GM19043 (cell line): ENCODE data around the gene CYP2A6.

Experiments used
- ATAC-seq: cut with Tn5 transposase; IDR thresholded peaks from one replicate; pipeline ENCODE4 v1.9.1; 2021; ENCODE audit warnings: low read depth; ENCODE audit not compliant: unreplicated experiment

CYP2A6 gene

DNA sequence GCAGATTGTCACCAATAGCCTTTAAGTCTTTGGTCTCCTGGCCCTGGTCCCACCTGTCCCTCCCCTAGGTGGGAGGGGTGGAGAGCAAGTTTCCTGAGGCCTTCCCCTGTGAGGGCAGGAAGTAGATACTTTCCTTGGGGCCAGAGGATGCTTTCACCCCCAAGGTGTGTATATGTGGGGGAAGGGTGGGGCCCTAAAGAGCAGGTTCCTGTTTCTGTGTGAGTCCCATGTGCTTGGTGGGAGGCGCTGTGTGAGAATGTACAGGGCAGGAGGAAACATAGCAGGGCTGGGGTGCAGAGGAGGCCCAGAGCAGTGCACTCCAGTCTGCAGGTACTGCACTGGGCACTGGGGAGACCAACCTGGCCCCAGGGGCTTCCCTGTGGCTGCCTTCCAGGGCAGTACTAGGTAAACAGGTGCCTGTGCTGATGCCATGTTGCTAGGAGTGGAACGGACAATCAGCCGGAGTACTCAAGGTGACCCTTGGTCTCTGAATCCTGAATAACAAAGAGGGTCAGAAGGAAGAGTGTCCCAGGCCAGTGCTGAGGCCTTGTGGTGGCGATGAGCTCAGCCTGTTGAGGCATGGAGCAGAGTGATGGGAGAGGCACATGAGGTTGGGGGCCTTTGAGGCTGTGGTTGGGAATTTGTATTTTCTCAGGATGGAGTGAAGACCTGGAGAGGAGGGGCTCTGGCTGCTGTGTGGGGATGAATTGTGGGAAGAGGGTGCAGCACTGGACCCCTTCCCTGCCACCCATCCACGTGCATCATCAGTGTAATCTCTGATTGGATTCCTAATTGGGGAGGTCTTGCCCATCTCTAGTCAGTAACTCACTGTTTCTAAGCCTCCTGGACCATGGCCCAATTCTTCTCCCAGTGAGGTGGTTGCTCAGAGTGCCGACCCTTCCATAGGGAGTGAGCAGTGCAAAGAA lies 46.1 kb downstream of the CYP2A6 start:
- peak; percentile 38 for ATAC-seq

DNA sequence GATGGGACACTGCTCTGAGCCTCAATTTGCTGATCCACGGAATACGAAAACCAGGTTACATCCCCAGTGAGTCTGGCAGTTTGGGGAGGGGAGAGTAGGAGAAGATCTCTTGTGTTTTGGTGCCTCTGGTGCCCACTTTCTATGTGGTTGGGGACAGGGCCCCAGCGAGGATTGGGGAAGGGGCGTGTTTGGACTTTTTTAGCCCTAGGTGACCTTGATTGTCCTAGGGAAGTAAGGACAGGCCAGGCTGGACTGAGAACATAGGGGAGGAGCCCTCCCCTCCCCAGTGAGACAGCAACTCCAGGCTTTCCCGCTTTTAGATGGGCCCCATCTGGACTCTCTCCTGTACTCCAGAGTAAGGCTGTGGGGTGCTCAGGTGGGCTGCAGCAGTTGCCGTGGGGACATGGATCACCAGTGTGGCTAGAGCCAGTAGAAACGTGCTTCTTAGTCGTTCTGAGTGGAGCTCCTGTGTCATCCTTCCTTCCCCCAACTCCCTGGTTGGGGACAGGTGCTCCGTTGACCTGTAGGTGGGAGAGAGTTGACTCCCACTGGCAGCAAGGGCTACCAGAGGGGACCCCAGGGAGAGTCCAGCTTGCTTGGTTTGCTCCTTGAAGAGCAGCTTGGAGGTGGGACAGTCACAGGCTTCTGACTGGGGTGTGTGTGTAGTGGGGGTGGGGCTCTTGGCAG lies 46.9 kb downstream of the CYP2A6 start:
- no peak for ATAC-seq

DNA sequence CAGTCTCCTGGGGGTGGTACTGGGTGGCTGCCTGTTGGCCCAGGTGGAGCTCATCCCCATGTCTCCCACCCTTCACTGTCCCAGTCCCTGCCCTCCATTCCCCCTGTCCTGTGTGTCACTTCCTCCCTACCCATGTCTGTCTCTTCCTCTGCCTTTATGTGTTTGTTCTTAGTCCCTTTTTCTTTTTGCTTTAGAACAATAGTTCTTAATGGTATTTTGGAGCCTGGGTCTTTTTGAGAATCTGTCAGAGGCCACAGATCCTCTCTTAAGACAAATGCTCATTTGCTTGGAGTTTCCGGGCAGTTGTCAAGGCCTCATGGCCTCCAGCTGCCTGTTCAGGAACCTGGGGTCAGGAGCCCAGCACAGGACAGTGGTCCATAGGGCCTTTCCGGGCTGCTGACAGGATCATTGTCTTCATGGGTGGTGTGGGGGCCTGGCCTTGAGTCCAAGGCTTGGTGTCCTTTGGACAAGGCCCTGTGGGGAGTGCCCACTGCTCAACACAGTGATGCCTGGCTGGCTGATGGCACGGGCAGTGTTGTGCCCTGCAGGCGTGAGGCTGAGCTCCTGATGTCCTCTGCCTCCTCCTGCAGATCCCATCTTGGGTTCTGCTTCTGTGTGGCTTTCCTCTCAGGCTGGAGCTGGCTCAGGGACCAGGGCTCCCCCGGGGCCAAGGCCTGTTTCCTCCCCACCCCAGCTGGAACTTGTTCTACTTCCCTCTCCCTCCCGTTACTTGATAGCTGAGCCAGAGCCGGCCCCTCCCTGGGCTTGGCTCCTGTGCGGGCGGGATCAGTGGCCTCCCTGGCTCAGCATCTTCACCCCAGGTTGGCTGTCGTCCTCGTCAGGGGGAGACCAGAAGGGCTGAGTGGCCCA lies 47.7 kb downstream of the CYP2A6 start:
- ATAC-seq = no peak

DNA sequence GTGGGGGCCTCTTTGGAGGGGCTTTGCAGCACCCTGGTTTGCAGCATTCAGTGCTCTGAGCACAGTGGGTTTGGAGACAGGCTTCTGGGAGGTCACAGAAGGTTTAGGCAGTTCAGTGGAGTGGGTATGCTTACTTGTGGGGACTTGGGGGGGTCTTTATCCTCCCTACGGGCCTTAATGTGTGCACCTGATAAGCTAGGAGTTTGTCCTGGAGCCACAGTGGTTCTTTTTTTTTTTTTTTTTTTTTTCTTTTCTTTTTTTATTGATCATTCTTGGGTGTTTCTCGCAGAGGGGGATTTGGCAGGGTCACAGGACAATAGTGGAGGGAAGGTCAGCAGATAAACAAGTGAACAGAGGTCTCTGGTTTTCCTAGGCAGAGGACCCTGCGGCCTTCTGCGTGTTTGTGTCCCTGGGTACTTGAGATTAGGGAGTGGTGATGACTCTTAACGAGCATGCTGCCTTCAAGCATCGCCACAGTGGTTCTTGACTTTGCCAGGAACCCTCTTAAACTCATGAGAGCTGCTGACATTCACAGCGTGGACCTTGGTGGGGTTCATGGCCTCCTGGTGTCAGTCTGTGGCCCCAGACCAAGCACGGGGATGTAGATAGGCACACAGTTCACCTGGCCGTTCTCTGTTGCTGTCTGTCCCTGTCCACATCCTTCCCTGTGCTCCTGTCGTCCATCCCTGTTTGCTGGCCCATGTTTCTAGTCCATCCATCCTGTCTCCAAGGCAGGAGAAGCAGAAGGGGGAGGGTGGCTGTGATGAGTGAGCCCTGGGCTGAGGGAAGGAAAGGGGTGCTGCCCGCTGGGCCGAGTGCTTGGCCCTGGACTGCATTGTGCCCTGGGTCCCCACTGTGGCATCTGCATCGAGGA lies 48.6 kb downstream of the CYP2A6 start:
- ATAC-seq = no peak

DNA sequence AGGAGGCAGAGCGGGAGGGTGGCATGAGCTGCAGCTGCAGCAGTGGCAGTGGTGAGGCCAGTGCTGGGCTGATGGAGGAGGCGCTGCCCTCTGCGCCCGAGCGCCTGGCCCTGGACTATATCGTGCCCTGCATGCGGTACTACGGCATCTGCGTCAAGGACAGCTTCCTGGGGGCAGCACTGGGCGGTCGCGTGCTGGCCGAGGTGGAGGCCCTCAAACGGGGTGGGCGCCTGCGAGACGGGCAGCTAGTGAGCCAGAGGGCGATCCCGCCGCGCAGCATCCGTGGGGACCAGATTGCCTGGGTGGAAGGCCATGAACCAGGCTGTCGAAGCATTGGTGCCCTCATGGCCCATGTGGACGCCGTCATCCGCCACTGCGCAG lies 49.3 kb downstream of the CYP2A6 start:
- ATAC-seq = no peak

DNA sequence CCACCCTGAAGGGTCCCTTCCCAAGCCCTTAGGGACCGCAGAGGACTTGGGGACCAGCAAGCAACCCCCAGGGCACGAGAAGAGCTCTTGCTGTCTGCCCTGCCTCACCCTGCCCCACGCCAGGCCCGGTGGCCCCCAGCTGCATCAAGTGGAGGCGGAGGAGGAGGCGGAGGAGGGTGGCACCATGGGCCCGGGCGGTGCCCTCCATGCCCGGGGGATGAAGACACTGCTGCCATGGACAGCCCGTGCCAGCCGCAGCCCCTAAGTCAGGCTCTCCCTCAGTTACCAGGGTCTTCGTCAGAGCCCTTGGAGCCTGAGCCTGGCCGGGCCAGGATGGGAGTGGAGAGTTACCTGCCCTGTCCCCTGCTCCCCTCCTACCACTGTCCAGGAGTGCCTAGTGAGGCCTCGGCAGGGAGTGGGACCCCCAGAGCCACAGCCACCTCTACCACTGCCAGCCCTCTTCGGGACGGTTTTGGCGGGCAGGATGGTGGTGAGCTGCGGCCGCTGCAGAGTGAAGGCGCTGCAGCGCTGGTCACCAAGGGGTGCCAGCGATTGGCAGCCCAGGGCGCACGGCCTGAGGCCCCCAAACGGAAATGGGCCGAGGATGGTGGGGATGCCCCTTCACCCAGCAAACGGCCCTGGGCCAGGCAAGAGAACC lies 49.8 kb downstream of the CYP2A6 start:
- no peak for ATAC-seq

DNA sequence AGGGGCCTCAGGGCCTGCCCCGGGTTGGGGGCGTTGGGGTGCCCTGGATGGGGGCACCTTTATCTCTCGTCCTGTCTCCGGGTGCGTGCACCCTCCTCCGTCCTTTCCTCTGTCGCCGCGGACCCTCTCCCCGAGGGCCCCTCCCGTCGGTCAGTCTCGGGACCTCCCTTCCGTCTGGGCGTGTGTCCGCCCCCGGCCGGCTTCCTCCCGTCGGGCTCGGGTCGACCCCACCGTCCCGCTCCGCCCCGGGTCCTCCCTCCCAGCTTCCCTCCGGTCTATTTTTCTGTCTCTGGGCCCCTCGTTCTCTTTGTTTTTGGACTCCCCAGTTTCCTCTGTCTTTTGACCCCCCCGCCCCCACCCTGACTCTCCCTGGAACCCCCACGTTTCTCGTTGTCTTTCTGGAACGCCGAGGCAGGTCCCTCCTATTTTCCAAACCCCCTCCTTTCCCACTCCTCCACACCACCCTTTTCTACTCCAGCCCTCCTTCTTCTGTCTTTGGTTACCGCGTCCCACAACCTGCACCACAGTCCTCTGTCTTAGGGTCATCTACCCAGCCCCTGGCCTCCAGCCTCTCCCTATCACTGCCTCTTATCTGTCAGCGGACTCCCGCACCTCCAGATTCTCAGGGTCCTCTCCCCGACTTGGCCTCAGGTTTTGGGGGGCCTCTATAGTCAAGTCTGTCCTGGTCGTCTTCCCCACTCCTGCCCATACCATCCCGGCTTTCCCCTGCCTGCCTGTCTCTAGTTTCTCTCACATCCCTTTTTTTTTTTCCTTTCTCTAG lies 50.5 kb downstream of the CYP2A6 start:
- no peak for ATAC-seq

DNA sequence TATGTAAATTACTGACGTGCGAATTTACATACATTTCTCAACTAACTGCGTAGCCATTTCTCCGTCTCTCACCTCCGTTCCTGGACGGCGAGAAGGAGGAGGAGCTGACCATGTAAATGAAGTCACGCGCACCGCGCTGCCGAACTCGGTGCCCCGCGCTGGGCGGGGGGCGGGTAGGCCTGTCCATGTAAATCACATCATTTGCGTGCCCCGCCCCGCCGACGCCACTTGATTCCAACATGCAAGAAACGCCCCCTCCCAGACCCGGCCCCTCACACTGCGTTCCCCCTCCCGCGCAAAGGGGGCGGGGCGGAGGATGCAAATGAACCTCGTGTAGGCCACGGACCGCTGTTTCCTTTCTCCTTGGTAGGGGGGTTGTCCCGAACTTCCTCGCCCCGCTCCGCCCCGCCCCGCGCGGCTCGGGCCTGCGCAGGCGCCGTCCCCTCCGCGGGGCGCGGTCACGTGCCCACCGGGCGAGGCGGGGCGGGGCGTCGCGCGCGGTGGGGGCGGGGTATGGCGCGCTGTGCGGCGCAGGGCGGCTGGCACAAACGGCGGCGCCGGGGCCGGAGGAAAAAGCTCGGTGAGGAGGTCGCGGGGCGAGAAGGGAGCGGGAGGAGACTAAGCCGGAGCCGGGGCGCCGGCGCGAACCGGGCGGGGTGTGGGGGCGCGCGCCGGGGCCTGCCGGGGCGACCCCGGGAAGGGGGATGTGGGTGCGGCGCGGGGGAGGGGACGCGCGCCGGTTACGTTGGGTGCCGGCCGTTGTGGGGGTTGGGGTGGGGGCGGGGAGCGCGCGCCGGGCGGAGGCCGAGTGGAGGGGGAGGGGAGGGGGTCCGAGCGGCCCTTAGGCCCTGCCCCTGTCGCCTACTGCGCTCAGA lies 51.3 kb downstream of the CYP2A6 start, which contains the start of gene EGLN2:
Gene EGLN2, plus strand, starts transcription at position 509 of the 875 bp plus-strand sequence. CDS start 1,382 bp downstream, outside the sequence.
- peak; percentile 67 for ATAC-seq

DNA sequence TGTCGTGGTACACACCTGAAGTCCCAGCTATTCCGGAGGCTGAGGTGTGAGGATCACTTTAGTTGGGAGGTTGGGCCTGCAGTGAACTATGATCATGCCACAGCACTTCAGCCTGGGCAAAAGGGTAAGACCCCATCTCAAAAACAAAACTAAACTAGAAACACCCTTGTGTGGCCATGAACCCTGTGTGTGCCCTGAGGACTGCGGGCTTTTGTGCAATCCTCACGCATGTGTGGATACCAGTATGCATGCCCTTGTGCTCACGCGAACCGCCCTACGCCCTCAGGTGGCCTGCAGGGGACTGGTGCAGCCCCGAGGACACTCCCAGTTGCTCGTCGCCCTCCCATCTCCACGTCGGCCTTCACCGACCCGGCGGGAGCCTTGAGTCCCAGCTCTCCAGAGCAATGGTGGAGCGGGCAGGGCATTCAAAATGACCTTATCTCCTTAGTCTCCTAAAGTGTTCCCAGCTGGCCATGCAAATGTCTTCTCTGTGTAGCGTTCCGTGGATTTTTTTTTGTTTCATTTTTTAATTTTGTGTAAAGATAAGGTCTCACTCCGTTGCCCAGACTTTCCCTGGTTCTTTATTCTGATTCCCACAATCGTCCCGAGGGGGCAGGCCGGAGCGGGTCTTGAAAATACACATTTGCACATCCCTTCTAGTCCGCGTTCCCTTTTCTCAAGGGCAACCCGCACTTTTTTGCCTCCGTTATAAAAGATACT lies 52.1 kb downstream of the CYP2A6 start:
- no peak for ATAC-seq

DNA sequence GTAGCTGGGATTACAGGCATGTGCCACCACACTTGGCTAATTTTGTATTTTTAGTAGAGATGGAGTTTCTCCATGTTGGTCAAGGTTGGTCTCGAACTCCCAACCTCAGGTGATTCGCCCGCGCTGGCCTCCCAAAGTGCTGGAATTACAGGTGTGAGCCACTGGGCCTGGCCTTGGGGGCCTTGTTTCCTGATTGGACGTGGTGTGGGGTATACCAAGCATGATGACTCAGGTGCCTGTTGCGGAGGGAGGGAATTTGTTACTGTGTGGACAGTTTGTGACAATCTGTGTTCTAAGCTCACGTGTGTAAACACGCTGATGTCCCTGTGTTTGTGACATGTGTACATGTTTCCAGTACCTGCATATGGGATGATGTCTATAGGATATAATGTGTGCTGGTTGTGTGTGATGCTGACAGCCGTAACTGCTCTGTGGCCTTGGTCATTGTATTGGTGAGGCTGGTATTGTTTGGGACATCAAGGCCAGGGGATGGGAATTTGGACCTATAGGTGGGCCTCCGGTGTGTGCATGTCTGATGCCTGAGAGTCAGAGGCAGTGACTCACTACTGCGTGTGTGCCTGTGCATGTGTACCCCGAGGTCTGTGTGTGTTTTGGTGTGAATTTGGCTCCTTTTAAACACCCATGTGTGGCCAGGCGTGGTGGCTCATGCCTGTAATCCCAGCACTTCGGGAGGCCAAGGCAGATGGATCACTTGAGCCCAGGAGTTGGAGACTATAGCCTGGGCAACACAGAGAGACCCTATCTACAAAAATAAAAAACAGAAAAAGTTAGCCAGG lies 52.9 kb downstream of the CYP2A6 start:
- no peak for ATAC-seq
